Activated T-cell treated with anti-CD3 and anti-CD28 coated beads, Interleukin-2, amount 50 U/mL, for 24 hours (primary cell): ENCODE results near the gene METTL8.
"Not testable (repeated sequence)": the region's sequence is repeated elsewhere in the genome, so short reads cannot be mapped to it uniquely, and the experiment has no call there.

Experiments used
- DNase-seq: peaks from one replicate; pipeline ENCODE4 v3.0.0-alpha.2; 2020
- H3K27ac Mint-ChIP-seq: 2 replicates; pipeline ENCODE4 v1.8.0; 2020; ENCODE audit warnings: mild to moderate bottlenecking, mixed read lengths
- H3K27me3 Mint-ChIP-seq: 2 replicates; pipeline ENCODE4 v1.8.0; 2020; ENCODE audit warnings: mixed read lengths
- H3K36me3 Mint-ChIP-seq: 2 replicates; pipeline ENCODE4 v1.8.0; 2020; ENCODE audit warnings: low read depth, mixed read lengths
- H3K4me1 Mint-ChIP-seq: 2 replicates; pipeline ENCODE4 v1.8.0; 2020; ENCODE audit warnings: low read depth, mixed read lengths
- H3K4me3 Mint-ChIP-seq: 2 replicates; pipeline ENCODE4 v1.8.0; 2020; ENCODE audit warnings: mild to moderate bottlenecking, moderate library complexity, mixed read lengths
- H3K9me3 Mint-ChIP-seq: 2 replicates; pipeline ENCODE4 v1.8.0; 2020; ENCODE audit warnings: mixed read lengths

METTL8 gene

GRCh38 chr2:171325886-171326585, 107.8 kb downstream of the METTL8 start:
- no peak for DNase-seq
- peaks cover 65% of the 10 kb centered on the region for H3K36me3 Mint-ChIP-seq
- H3K27me3 Mint-ChIP-seq: no peaks in the 10 kb centered on the region
- H3K4me1 Mint-ChIP-seq: peaks cover 68% of the 10 kb centered on the region
- H3K27ac Mint-ChIP-seq: peak overlapping the region; percentile 94
- H3K9me3 Mint-ChIP-seq: no peaks in the 10 kb centered on the region
- H3K4me3 Mint-ChIP-seq: peak overlapping the region; percentile 54

DNA sequence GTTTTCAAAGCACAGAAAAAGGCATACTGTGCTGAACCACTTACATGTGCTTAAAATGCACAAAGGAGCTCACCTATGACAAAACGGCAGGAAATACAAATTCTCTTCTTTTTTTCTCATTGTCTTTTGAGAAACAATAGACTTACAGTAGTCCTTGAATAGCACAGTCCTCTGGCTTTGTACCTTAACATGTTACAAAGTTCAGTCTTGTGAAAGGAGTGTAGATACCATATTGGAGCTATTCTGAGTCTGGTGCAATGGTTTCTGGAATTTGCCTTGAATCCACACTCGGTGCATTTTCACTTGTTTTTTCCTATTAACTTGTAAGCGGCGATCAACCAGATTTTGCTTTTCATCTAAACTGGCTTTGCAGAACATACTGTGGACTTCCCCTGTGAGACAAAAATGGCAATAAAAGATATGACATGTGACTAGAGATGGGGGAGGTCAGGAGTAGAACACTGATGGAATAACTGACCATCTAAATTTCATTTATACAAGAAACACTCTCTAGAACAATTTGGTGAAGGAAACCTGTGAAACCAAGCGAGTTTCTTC, 109.7 kb downstream of the METTL8 start:
- Mint-ChIP-seq H3K36me3 (peaks cover 66% of the 10 kb centered on the region), H3K4me3 (no peak overlapping the region), H3K27ac (peak overlapping the region; percentile 41), H3K9me3 (no peaks in the 10 kb centered on the region), H3K27me3 (no peaks in the 10 kb centered on the region), H3K4me1 (peaks cover 76% of the 10 kb centered on the region)
- DNase-seq: no peak

GRCh38 chr2:171322928-171323327, 110.9 kb downstream of the METTL8 start:
- peaks cover 63% of the 10 kb centered on the region for H3K36me3 Mint-ChIP-seq
- H3K4me3 Mint-ChIP-seq: no peak overlapping the region
- no peaks in the 10 kb centered on the region for H3K27me3 Mint-ChIP-seq
- no peaks in the 10 kb centered on the region for H3K9me3 Mint-ChIP-seq
- H3K4me1 Mint-ChIP-seq: peaks cover 83% of the 10 kb centered on the region
- H3K27ac Mint-ChIP-seq: no peak overlapping the region
- no peak for DNase-seq

- Mint-ChIP-seq H3K4me3 (peak overlapping the region; percentile 19), H3K4me1 (peaks cover 80% of the 10 kb centered on the region), H3K9me3 (no peaks in the 10 kb centered on the region), H3K27me3 (no peaks in the 10 kb centered on the region), H3K36me3 (peaks cover 60% of the 10 kb centered on the region), H3K27ac (peak overlapping the region; percentile 100)
- DNase-seq: no peak
These were observed 113.1 kb downstream of the METTL8 start for GRCh38 chr2:171320731-171321130.

DNA sequence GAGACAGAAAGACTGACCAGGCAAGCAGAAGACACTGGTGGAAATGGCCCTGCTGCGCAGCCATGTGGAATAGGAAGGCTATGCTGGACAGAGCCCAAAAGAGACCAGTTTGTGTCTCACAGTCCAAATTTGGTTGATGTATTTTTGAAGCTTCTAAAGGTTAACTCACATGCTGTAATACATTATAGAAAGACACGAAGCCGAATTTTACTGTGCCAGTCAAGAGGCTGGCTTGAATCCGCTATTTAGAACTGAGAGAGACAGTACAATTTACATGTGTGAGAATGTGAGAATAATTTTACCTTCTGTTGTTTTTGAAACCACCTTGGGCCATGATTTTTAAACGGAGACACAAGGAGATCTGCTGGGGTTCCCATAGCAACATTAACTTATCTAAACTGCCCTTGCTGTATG, 113.6 kb downstream of the METTL8 start:
- peak overlapping the region; percentile 73 for H3K4me3 Mint-ChIP-seq
- DNase-seq: no peak
- no peaks in the 10 kb centered on the region for H3K27me3 Mint-ChIP-seq
- H3K36me3 Mint-ChIP-seq: peaks cover 55% of the 10 kb centered on the region
- H3K4me1 Mint-ChIP-seq: peaks cover 74% of the 10 kb centered on the region
- no peaks in the 10 kb centered on the region for H3K9me3 Mint-ChIP-seq
- peak overlapping the region; percentile 100 for H3K27ac Mint-ChIP-seq

DNA sequence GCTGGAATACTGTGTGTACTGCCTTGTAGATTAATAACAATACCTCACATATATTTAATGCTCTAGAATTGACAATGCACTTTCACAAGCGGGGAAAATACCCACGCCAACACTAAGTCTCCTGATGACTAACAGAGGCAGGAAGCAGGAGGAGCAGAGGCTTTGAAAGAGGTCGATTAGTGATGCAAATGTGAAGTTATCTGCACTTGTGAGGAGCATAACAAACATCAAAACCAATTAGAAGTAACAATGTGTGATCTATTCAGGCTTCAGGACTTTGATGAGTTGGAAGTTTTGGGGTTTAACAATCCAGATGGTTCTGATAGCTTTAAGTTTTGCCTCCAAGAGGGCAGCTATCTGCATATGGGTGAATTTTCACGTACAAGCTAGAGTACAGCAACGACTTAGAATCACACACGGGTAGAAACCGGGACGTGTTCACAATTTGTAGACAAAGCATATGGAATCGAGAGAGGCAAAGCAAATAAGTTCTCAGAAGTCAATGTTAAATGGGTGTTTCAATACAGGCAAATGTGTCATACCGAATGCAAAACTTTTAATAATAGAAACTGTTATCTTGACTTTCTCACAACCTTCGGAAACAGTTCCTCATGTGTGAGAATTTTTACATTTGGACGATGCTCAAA, 114.5 kb downstream of the METTL8 start:
- Mint-ChIP-seq H3K36me3 (peaks cover 50% of the 10 kb centered on the region), H3K9me3 (no peaks in the 10 kb centered on the region), H3K4me1 (peaks cover 68% of the 10 kb centered on the region), H3K27ac (peak overlapping the region; percentile 100), H3K27me3 (no peaks in the 10 kb centered on the region), H3K4me3 (peak overlapping the region; percentile 73)
- DNase-seq: no peak

DNA sequence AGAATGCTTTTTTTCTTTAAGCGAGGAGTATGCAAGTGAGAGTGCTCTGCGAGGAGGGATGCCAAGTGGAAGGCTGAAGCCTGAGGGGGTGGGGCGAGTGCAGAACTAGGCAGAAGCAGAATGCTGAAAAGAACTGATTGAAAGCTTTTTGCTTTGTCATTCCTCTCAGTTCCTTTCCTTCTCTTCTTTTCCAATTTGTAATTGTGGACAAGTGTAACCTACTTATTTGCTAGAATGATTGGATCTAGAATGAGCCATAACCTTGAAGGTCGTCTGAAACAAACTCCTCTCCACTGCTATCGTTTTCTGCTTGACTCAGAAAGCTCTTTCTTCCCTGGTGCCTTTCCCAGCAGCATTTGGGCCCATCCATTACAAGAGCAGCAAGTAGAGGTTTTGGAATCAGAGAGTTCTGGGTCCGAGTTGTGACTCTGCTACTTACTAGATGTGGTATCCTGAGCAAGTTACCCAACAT, 115.3 kb downstream of the METTL8 start:
- peak overlapping the region; percentile 100 for H3K27ac Mint-ChIP-seq
- no peak for DNase-seq
- peaks cover 3% of the 10 kb centered on the region for H3K9me3 Mint-ChIP-seq
- peaks cover 47% of the 10 kb centered on the region for H3K36me3 Mint-ChIP-seq
- H3K27me3 Mint-ChIP-seq: no peaks in the 10 kb centered on the region
- peak overlapping the region; percentile 73 for H3K4me3 Mint-ChIP-seq
- peaks cover 65% of the 10 kb centered on the region for H3K4me1 Mint-ChIP-seq

DNA sequence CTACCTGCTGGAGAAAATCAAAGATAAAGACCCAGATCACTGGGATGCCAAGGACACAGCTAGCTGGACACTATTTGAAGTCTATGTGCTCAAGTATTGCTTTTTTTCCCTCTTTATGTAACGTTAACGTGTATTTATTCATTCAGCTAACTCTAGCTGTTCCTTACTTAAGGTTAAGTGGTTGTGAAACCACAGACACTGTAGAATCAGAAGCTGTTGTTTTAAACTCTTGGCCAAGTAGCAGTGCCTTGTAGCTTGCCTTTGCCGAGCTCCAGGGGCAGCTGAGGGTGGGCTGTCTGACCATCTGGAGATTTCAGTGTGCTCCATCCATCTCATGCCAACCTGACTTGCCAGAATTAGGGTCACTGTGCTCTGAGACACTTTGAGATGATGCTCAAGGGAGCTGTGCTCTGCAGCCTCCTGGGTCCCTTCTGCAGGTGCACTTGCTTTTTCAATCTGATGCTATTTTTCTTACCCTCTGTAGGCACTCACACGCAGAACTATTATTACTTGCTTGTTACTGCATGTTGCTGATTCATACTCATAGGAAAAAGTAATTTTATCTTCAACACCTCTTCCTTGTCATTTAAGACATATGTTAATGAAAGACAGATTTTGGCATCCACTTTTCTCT, 116.2 kb downstream of the METTL8 start:
- Mint-ChIP-seq H3K27ac (peak overlapping the region; percentile 100), H3K27me3 (no peaks in the 10 kb centered on the region), H3K36me3 (peaks cover 43% of the 10 kb centered on the region), H3K4me1 (peaks cover 60% of the 10 kb centered on the region), H3K9me3 (peaks cover 5% of the 10 kb centered on the region), H3K4me3 (peak overlapping the region; percentile 73)
- DNase-seq: peak; percentile 55

DNA sequence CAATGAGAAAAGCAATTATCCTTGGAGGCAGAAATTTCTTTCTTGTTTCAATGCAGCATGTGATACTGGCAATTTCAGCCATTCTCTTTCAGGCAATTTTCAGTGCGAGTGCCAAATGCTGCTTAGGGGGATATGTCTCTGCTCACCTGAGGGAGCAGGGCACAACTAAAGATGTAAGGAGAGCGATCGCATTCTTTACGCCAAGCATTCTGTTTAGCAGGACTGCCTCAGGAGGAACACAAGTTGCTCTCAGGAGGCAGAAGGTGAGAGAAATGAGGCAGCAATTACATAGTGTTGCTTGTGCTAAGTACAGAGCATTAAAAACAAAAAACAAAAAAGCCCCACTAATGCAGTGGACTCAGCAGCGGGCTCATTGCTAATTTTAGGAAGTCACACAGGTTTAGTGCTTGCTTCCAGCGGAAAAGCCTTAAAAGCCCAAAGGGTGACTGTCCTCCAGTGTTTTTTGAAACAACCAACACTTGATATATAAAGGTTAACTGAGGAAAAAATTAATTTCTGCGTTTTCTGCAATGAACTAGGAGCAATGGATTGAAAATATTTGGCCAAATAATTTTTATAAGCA, 116.9 kb downstream of the METTL8 start:
- H3K27ac Mint-ChIP-seq: peak overlapping the region; percentile 100
- H3K4me3 Mint-ChIP-seq: no peak overlapping the region
- peaks cover 60% of the 10 kb centered on the region for H3K4me1 Mint-ChIP-seq
- DNase-seq: no peak
- H3K36me3 Mint-ChIP-seq: peaks cover 44% of the 10 kb centered on the region
- no peaks in the 10 kb centered on the region for H3K27me3 Mint-ChIP-seq
- H3K9me3 Mint-ChIP-seq: peaks cover 8% of the 10 kb centered on the region

DNA sequence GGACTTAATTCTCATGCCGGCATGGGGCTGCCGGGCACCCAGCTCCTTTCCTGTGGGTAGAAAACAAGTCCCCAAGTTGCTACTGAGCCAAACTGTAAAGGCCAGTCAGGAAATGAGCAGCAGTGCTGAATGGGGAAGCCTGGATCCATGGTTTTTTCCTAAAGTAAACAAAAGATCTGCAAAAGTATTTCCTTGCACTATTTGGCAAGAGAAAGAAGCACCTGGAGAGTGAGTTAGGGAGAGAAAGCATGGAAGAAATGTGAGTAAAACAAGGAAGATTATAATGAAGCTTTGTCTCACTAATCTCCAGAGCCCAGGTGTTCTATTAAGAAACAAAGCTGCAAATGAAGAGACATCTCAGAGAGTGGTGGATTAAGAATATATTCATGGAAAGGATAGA, 117.6 kb downstream of the METTL8 start:
- Mint-ChIP-seq H3K27me3 (no peaks in the 10 kb centered on the region), H3K4me3 (no peak overlapping the region), H3K4me1 (peaks cover 57% of the 10 kb centered on the region), H3K9me3 (peaks cover 14% of the 10 kb centered on the region), H3K27ac (no peak overlapping the region), H3K36me3 (peaks cover 44% of the 10 kb centered on the region)
- DNase-seq: no peak

DNA sequence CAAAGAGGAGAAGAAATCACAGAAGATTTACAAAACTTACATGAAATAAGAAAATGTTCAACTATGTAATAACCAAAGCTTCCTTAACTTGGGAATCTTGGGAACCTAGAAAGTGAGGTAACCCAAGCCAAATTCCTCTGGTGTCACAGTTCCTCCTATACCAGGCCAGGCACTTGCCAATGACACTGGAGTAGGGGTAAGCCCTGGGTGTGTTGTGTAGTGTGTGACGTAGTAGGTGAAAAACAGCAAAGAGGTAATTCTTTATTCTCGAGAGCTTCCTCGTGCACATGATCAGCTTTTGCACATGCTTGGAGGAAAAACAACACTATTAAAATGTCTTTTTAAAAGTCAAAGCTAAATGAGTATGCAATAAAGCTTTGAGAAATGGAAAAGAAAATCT, 118.0 kb downstream of the METTL8 start:
- H3K4me3 Mint-ChIP-seq: no peak overlapping the region
- H3K36me3 Mint-ChIP-seq: peaks cover 44% of the 10 kb centered on the region
- H3K9me3 Mint-ChIP-seq: peaks cover 18% of the 10 kb centered on the region
- no peaks in the 10 kb centered on the region for H3K27me3 Mint-ChIP-seq
- H3K4me1 Mint-ChIP-seq: peaks cover 57% of the 10 kb centered on the region
- DNase-seq: no peak
- H3K27ac Mint-ChIP-seq: no peak overlapping the region

DNA sequence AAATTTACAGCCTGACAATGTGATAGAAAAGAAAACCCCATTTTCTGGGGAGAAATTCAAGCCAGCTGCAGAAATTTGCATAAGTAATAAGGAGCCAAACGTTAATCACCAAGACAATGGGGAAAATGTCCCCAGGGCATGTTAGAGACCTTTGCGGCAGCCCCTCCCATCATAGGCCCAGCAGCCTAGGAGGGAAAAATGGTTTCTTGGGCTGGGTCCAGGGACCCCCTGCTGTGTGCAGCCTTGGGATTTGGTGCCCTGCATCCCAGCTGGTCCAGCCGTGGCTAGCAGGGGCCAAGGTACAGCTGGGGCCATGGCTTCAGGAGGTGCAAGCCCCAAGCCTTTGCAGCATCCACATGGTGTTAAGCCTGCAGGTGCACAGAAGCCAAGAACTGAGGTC, 121.6 kb downstream of the METTL8 start:
- not testable (repeated sequence) for DNase-seq, H3K27ac Mint-ChIP-seq, H3K27me3 Mint-ChIP-seq, H3K4me3 Mint-ChIP-seq
- peaks cover 26% of the 10 kb centered on the region for H3K36me3 Mint-ChIP-seq
- H3K9me3 Mint-ChIP-seq: peaks cover 25% of the 10 kb centered on the region
- H3K4me1 Mint-ChIP-seq: peaks cover 22% of the 10 kb centered on the region

DNA sequence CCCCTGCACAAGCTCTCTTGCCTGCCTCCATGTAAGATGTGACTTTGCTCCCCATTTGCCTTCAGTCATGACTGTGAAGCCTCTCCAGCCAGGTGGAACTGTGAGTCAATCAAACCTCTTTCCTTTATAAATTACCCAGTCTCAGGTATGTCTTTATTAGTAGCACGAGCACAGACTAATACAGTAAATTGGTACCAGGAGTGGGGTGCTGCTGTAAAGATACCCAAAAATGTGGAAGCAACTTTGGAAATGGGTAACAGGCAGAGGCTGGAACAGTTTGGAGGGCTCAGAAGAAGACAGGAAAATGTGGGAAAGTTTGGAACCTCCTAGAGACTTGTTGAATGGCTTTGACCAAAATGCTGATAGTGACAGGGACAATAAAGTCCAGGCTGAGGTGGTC, 122.2 kb downstream of the METTL8 start:
- H3K4me3 Mint-ChIP-seq, DNase-seq, H3K27me3 Mint-ChIP-seq, H3K27ac Mint-ChIP-seq: not testable (repeated sequence)
- Mint-ChIP-seq H3K36me3 (peaks cover 26% of the 10 kb centered on the region), H3K9me3 (peaks cover 25% of the 10 kb centered on the region), H3K4me1 (peaks cover 16% of the 10 kb centered on the region)

DNA sequence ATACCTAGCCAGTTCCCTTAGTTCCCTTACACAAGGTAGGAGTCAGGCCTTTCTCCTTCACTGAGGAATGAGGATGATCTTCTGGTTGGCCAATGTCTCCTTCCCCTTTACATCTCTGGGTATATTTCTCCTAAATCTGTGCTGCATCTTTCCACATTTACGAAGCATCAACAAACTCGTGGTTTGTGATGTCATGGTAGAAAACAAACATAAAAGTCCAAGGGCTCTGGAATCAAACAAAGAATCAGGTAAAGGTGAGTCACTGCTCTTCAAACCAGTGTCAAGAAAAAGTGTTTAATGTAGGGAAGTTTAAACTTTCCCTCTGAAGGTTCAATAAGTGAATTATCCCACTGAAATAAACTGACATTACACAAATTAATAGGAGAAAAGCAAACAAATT, 122.9 kb downstream of the METTL8 start:
- peaks cover 26% of the 10 kb centered on the region for H3K36me3 Mint-ChIP-seq
- no peak overlapping the region for H3K27ac Mint-ChIP-seq
- no peaks in the 10 kb centered on the region for H3K27me3 Mint-ChIP-seq
- DNase-seq: no peak
- H3K4me3 Mint-ChIP-seq: no peak overlapping the region
- peaks cover 25% of the 10 kb centered on the region for H3K9me3 Mint-ChIP-seq
- peaks cover 13% of the 10 kb centered on the region for H3K4me1 Mint-ChIP-seq
